Pancreas (tissue), 10 donors: ENCODE measurements around the gene FGB. TPM values are rescaled to one million over a fixed set of nuclear protein-coding genes. Genes with fewer than 3 reads are reported as not detected.

Experiments
- ATAC-seq, 4 donors: fragments of 200-7000 bp; cut with Tn5 transposase; one replicate each; pipeline versions ENCODE4 v1.8.0 to v1.9.1; 2020; ENCODE audit warnings: mild to moderate bottlenecking in 4 of 4, moderate library complexity in 4 of 4
- DNase-seq, 6 donors: peaks; one replicate each; pipeline ENCODE4 v3.0.0-alpha.2; 2020
- FAIRE-seq: peaks from 2 replicates; lab custom pipeline; 2012; peaks lifted over from hg19 to GRCh38; lab: Jason Lieb, UNC
- H3K27ac ChIP-seq, 4 donors: fragments of 200-600 bp; sonication (generic); 1 replicate in 3 of 4; 2 replicates in 1 of 4; pipeline versions ENCODE4 v1.5.0 to v1.8.0; 2020
- H3K27me3 ChIP-seq, 4 donors: fragments of 200-600 bp; one replicate each; pipeline ENCODE4 v1.8.0; 2021
- H3K36me3 ChIP-seq, 3 donors: fragments of 200-600 bp; sonication (generic) in 1 of 3; one replicate each; pipeline versions ENCODE4 v1.5.0 to v1.8.0; 2020 to 2021
- H3K4me1 ChIP-seq, 3 donors: fragments of 200-600 bp; one replicate each; pipeline ENCODE4 v1.8.0; 2021
- H3K4me3 ChIP-seq, 4 donors: fragments of 200-600 bp; sonication (generic) in 2 of 4; one replicate each; pipeline versions ENCODE4 v1.5.0 to v1.8.0; 2020 to 2021
- H3K9me3 ChIP-seq, 4 donors: fragments of 200-600 bp; one replicate each; pipeline ENCODE4 v1.8.0; 2021
- WGBS, 2 donors: extraction: QIAGEN DNeasy Blood & Tissue Kit; methylation state at CpG; one replicate each; pipeline ENCODE4 v1.1.7; 2013; 5-methylcytosine and 5-hydroxymethylcytosine counted together
- intact Hi-C, 3 donors: fragments of 100-400 bp; cut with DNase I; formaldehyde crosslinking; loops; one replicate each; pipeline versions ENCODE4 v1.11.1 to v1.14.2; 2022
- polyA plus RNA-seq, 2 donors: library from polyadenylated mRNA; stranded (reverse); fragments of 200-250 nt; gene quantifications; one replicate each; pipeline ENCODE4 v1.2.3, GENCODE V29; 2013
- total RNA-seq, 6 donors: library from RNA; stranded (reverse); fragmentation: NEBNext Ultra II Directional in 4 of 6; extraction: Animal tissue kit (Norgen Biotek cat#: 25700) in 4 of 6; gene quantifications; one replicate each; pipeline versions ENCODE4 v1.2.1 to v1.2.4, GENCODE V29; 2021 to 2023
- TF ChIP-seq, protein P1 (sequence below), 4 donors: fragments of 200-600 bp; sonication (generic) in 3 of 4; IDR thresholded peaks; one replicate each; pipeline versions ENCODE4 v1.5.0 to v1.8.0; 2021; ENCODE audit warnings: antibody characterized with exemption in 4 of 4
- donor health status: healthy with polysubstance abuse.
- donor health status: DM: no; HTN: no; CAD: no; lungs with moderate emphysema.
- donor health status: DM: no; HTN: no; CAD: no.
- donor health status: control.
- donor health status: control.
- donor health status: Bipolar disorder and iron deficiency.
- donor health status: DM: yes; HTN: yes; CAD: no.
- donor health status: DM: no; HTN: no; CAD: no.
- donor health status: DM: no; HTN: no; CAD: no.
- donor health status: DM: yes; HTN: yes; CAD: no.

FGB gene
- total and polyA plus RNA-seq, 8 donors = 0.20 to 6.6 (median 1.3) TPM; not detected in 2

DNA sequence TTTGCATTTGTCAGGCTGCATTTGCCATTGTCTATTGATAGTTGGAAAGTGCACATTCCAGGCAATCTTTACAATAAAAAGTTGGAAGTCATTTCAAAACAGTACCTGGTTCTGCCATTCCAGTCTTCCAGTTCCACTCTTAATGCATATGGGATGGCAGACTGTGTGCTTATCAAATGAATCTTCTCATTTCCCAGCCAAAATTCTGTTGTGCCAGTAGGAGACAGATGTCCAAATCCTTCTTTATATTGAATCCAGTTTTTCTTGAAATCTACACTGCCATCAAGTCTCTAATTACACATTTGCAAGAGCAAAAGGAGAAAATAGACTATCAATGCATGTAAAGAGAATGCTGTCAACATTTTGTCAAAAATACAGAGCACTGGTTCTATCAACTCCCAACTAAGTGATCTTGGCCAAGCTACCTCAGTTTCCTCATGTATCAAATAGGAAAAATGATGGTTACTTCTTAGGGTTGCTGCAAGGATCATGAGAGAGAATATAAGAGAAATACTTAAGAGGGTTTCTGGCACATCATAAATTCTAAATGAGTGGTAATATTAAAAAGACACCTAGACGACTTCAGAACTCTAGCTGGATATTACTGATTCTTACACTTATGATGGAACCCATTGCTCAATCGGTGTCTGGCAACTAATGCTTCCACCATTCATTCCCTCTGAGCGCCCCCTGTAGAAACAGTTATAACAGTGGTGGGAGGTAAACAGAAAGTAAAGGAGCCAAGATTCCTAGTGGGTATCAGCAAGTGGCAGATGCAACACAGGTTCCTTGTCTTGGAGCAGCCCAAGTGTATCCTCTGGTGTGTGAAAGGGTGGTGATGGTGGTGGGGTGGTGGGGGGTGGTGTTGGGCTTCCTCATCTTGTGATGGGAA is 45.8 kb downstream of the FGB start:
- Histone ChIP-seq H3K27ac (no peak overlapping the region), H3K27me3 (peaks cover 0 to 8% (median 0%) of the 10 kb centered on the region in 4 donors), H3K9me3 (no peaks in the 10 kb centered on the region), H3K4me1 (no peaks in the 10 kb centered on the region), H3K36me3 (no peaks in the 10 kb centered on the region), H3K4me3 (no peak overlapping the region)
- TF ChIP-seq, protein P1, sequence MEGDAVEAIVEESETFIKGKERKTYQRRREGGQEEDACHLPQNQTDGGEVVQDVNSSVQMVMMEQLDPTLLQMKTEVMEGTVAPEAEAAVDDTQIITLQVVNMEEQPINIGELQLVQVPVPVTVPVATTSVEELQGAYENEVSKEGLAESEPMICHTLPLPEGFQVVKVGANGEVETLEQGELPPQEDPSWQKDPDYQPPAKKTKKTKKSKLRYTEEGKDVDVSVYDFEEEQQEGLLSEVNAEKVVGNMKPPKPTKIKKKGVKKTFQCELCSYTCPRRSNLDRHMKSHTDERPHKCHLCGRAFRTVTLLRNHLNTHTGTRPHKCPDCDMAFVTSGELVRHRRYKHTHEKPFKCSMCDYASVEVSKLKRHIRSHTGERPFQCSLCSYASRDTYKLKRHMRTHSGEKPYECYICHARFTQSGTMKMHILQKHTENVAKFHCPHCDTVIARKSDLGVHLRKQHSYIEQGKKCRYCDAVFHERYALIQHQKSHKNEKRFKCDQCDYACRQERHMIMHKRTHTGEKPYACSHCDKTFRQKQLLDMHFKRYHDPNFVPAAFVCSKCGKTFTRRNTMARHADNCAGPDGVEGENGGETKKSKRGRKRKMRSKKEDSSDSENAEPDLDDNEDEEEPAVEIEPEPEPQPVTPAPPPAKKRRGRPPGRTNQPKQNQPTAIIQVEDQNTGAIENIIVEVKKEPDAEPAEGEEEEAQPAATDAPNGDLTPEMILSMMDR (IDR thresholded peaks at IDR 0.05) = no peak
- WGBS, 2 donors = 66 to 72% methylated on average over 3 of the region's 3 CpGs
- ATAC-seq (no peak), FAIRE-seq (no peak), DNase-seq (no peak)
- intact Hi-C loops = no loop called here

- 69 to 81% methylated on average over 4 of the region's 4 CpGs for WGBS, 2 donors
- intact Hi-C loops = no loop called here
- FAIRE-seq (no peak), DNase-seq (no peak), ATAC-seq (no peak)
- H3K4me1 ChIP-seq = peaks cover 0 to 5% (median 0%) of the 10 kb centered on the region in 3 donors
- H3K9me3 ChIP-seq = no peaks in the 10 kb centered on the region
- H3K27ac ChIP-seq = no peak overlapping the region
- no peaks in the 10 kb centered on the region for H3K36me3 ChIP-seq
- H3K4me3 ChIP-seq = no peak overlapping the region
- peaks cover 0 to 8% (median 3%) of the 10 kb centered on the region in 4 donors for H3K27me3 ChIP-seq
- TF ChIP-seq, protein P1 (IDR thresholded peaks at IDR 0.05) = no peak
Observed at GRCh38 chr4:154609532-154609931, 46.7 kb downstream of the FGB start.

DNA sequence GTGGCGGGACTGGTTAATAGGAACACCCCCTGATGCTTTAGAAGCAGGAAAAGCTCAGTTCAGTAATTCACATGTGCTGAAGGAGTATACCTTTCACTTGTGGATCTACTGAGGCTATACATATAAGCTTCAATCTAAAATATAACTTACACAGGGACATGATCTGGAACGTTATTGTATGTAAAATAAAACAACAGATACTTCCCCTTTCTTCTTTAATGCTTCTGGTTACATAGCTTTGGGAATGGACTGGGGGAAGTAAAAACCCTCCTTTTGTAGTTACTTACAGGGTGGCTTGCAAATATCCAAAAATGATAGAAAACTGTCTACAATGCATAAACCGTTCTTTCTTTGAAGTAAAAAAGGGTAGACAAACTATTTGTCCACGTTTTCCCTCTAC is 47.8 kb downstream of the FGB start:
- Histone ChIP-seq H3K27ac (no peak overlapping the region), H3K27me3 (peaks cover 0 to 8% (median 4%) of the 10 kb centered on the region in 4 donors), H3K4me1 (peaks cover 0 to 14% (median 0%) of the 10 kb centered on the region in 3 donors), H3K9me3 (no peaks in the 10 kb centered on the region), H3K4me3 (no peak overlapping the region), H3K36me3 (no peaks in the 10 kb centered on the region)
- intact Hi-C loops = no loop called here
- ATAC-seq (no peak), FAIRE-seq (no peak), DNase-seq (no peak)
- TF ChIP-seq, protein P1 (IDR thresholded peaks at IDR 0.05) = no peak
- WGBS, 2 donors = 48 to 56% methylated on average over 4 of the region's 4 CpGs

- 51 to 67% methylated on average over 1 of the region's 1 CpG for WGBS, 2 donors
- H3K4me3 ChIP-seq = no peak overlapping the region
- TF ChIP-seq, protein P1 (IDR thresholded peaks at IDR 0.05) = no peak
Observed at GRCh38 chr4:154611833-154612232, 49.0 kb downstream of the FGB start.

More at GRCh38 chr4:154611833-154612232, 49.0 kb downstream of the FGB start:
- no peak for ATAC-seq
- intact Hi-C loops = no loop called here
- FAIRE-seq = no peak
- Histone ChIP-seq H3K9me3 (no peaks in the 10 kb centered on the region), H3K4me1 (peaks cover 0 to 26% (median 3%) of the 10 kb centered on the region in 3 donors), H3K27me3 (peaks cover 0 to 8% (median 4%) of the 10 kb centered on the region in 4 donors), H3K36me3 (no peaks in the 10 kb centered on the region), H3K27ac (no peak overlapping the region)
- DNase-seq = no peak
